ENCODE measurements around the gene AMZ1.
A peak's percentile ranks its signal among the peaks of the same experiment; 100 is the strongest.

AMZ1 gene

GRCh38 chr7:2687881-2688318 is at the start of gene AMZ1:
AMZ1 (plus strand) TSS chr7:2688202; CDS start chr7:2700452, 12,250 bp downstream.
- no peak for DNase-seq

- no peak for DNase-seq
Observed at GRCh38 chr7:2638224-2638991, 49.6 kb upstream of the AMZ1 start.

GRCh38 chr7:2639181-2639681 is 48.8 kb upstream of the AMZ1 start:
- no peak for DNase-seq

- no peak for DNase-seq
Observed at GRCh38 chr7:2639695-2640481, 48.1 kb upstream of the AMZ1 start.

- DNase-seq = no peak
Observed at GRCh38 chr7:2640482-2640830, 47.5 kb upstream of the AMZ1 start.

- DNase-seq = no peak
Observed at GRCh38 chr7:2640846-2641316, 47.1 kb upstream of the AMZ1 start.

GRCh38 chr7:2641406-2642393 is 46.3 kb upstream of the AMZ1 start:
- no peak for DNase-seq

- peak; percentile 28 for DNase-seq
Observed at GRCh38 chr7:2643386-2644219, 44.4 kb upstream of the AMZ1 start.

- no peak for DNase-seq
Observed at GRCh38 chr7:2644220-2644561, 43.8 kb upstream of the AMZ1 start.

- peak; percentile 17 for DNase-seq
Observed at GRCh38 chr7:2644562-2645273, 43.3 kb upstream of the AMZ1 start.

- peak; percentile 54 for DNase-seq
Observed at GRCh38 chr7:2645274-2645868, 42.6 kb upstream of the AMZ1 start.

- no peak for DNase-seq
Observed at GRCh38 chr7:2646336-2646679, 41.7 kb upstream of the AMZ1 start.

- DNase-seq = no peak
Observed at GRCh38 chr7:2646680-2647571, 41.1 kb upstream of the AMZ1 start.

GRCh38 chr7:2647594-2648172 is 40.3 kb upstream of the AMZ1 start:
- no peak for DNase-seq

GRCh38 chr7:2649139-2649838 is 38.7 kb upstream of the AMZ1 start:
- no peak for DNase-seq

- no peak for DNase-seq
Observed at GRCh38 chr7:2649991-2650390, 38.0 kb upstream of the AMZ1 start.

GRCh38 chr7:2650451-2650850 is 37.6 kb upstream of the AMZ1 start:
- DNase-seq = no peak

GRCh38 chr7:2651336-2651735 is 36.7 kb upstream of the AMZ1 start:
- no peak for DNase-seq
